Measurements from ENCODE around the gene GK2. TPM values are rescaled to one million over a fixed set of nuclear protein-coding genes. Genes with fewer than 3 reads are reported as not detected.

GK2 gene
- total RNA-seq, 1 experiment from 2014 or later, result not detected

DNA sequence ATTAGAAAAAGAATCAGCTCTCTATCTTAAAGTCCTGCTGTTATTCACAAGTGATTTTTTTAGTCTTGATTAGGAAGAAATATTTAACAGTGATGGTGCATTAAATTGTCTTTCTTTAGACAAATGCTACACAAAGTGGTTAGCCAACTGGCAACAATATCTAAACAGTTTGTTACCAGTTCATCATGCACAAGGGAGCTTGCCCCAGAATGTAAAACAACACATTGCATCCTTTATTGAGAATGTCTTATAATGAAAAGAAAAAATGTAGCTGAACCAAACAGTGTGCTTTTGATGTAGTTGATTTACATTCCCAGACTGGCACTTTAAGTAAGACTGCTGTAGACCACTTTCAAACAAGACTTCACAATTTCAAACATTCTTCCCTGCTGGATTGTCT, 48.0 kb downstream of the GK2 start:
- H3K4me3 ChIP-seq (ENCODE audit: low read depth in 2 of 2, low read length in 2 of 2), result no peak overlapping the region
- intact Hi-C loops (cut with micrococcal nuclease; ENCODE audit: unreplicated experiment) (no loop called here), in situ Hi-C loops (cut with HindIII; ENCODE audit: low pct_unique_long_range_greater_than_20kb, low sequenced_read_pairs) (no loop called here)
- ATAC-seq (no peak), DNase-seq (ENCODE audit: low read depth, low spot score) (no peak)
- no peaks in the 10 kb centered on the region for H3K27me3 ChIP-seq (ENCODE audit: control insufficient read depth, insufficient read depth, low read length)
- TF ChIP-seq TCF7L2 (IDR thresholded peaks at IDR 0.05; ENCODE audit: low read depth, low read length) (no peak), SIN3A (IDR thresholded peaks at IDR 0.05; ENCODE audit: borderline replicate concordance, insufficient read depth, low read depth, low read length) (no peak), POLR2AphosphoS5 (IDR thresholded peaks at IDR 0.05; ENCODE audit: low read depth, low read length) (no peak)
- TF ChIP-seq, protein P1, sequence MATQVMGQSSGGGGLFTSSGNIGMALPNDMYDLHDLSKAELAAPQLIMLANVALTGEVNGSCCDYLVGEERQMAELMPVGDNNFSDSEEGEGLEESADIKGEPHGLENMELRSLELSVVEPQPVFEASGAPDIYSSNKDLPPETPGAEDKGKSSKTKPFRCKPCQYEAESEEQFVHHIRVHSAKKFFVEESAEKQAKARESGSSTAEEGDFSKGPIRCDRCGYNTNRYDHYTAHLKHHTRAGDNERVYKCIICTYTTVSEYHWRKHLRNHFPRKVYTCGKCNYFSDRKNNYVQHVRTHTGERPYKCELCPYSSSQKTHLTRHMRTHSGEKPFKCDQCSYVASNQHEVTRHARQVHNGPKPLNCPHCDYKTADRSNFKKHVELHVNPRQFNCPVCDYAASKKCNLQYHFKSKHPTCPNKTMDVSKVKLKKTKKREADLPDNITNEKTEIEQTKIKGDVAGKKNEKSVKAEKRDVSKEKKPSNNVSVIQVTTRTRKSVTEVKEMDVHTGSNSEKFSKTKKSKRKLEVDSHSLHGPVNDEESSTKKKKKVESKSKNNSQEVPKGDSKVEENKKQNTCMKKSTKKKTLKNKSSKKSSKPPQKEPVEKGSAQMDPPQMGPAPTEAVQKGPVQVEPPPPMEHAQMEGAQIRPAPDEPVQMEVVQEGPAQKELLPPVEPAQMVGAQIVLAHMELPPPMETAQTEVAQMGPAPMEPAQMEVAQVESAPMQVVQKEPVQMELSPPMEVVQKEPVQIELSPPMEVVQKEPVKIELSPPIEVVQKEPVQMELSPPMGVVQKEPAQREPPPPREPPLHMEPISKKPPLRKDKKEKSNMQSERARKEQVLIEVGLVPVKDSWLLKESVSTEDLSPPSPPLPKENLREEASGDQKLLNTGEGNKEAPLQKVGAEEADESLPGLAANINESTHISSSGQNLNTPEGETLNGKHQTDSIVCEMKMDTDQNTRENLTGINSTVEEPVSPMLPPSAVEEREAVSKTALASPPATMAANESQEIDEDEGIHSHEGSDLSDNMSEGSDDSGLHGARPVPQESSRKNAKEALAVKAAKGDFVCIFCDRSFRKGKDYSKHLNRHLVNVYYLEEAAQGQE (IDR thresholded peaks at IDR 0.05; ENCODE audit: insufficient read depth in 1 of 2, low read depth in 2 of 2, low read length in 1 of 2), result no peak
- TF ChIP-seq, protein P2, sequence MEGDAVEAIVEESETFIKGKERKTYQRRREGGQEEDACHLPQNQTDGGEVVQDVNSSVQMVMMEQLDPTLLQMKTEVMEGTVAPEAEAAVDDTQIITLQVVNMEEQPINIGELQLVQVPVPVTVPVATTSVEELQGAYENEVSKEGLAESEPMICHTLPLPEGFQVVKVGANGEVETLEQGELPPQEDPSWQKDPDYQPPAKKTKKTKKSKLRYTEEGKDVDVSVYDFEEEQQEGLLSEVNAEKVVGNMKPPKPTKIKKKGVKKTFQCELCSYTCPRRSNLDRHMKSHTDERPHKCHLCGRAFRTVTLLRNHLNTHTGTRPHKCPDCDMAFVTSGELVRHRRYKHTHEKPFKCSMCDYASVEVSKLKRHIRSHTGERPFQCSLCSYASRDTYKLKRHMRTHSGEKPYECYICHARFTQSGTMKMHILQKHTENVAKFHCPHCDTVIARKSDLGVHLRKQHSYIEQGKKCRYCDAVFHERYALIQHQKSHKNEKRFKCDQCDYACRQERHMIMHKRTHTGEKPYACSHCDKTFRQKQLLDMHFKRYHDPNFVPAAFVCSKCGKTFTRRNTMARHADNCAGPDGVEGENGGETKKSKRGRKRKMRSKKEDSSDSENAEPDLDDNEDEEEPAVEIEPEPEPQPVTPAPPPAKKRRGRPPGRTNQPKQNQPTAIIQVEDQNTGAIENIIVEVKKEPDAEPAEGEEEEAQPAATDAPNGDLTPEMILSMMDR (IDR thresholded peaks at IDR 0.05), result no peak
- ChIA-PET POLR2A (no interaction called here), CTCF (no interaction called here)
- no peaks in the 10 kb centered on the region for H3K4me1 ChIP-seq (ENCODE audit: control insufficient read depth, insufficient read depth, low read length)
- no peak overlapping the region for H3K27ac ChIP-seq (ENCODE audit: low read length)
- no peaks in the 10 kb centered on the region for H3K9me3 ChIP-seq (ENCODE audit: control insufficient read depth, insufficient read depth, low read depth, low read length)
- H3K36me3 ChIP-seq (ENCODE audit: control insufficient read depth, insufficient read depth, low read length), result no peaks in the 10 kb centered on the region
- no TSS peak for BruUV-seq (replicated peaks)

GRCh38 chr4:79358438-79358837, 49.6 kb downstream of the GK2 start:
- DNase-seq (ENCODE audit: low read depth, low spot score) (no peak), ATAC-seq (no peak)
- ChIA-PET CTCF (no interaction called here), POLR2A (no interaction called here)
- Histone ChIP-seq H3K27me3 (ENCODE audit: control insufficient read depth, insufficient read depth, low read length) (no peaks in the 10 kb centered on the region), H3K36me3 (ENCODE audit: control insufficient read depth, insufficient read depth, low read length) (no peaks in the 10 kb centered on the region), H3K9me3 (ENCODE audit: control insufficient read depth, insufficient read depth, low read depth, low read length) (no peaks in the 10 kb centered on the region), H3K27ac (ENCODE audit: low read length) (no peak overlapping the region), H3K4me3 (ENCODE audit: low read depth in 2 of 2, low read length in 2 of 2) (no peak overlapping the region), H3K4me1 (ENCODE audit: control insufficient read depth, insufficient read depth, low read length) (no peaks in the 10 kb centered on the region)
- in situ Hi-C loops (cut with HindIII; ENCODE audit: low pct_unique_long_range_greater_than_20kb, low sequenced_read_pairs), result no loop called here
- TF ChIP-seq SIN3A (IDR thresholded peaks at IDR 0.05; ENCODE audit: borderline replicate concordance, insufficient read depth, low read depth, low read length) (no peak), POLR2AphosphoS5 (IDR thresholded peaks at IDR 0.05; ENCODE audit: low read depth, low read length) (no peak), TCF7L2 (IDR thresholded peaks at IDR 0.05; ENCODE audit: low read depth, low read length) (no peak)
- TF ChIP-seq, protein P1 (IDR thresholded peaks at IDR 0.05; ENCODE audit: insufficient read depth in 1 of 2, low read depth in 2 of 2, low read length in 1 of 2), result no peak
- TF ChIP-seq, protein P2 (IDR thresholded peaks at IDR 0.05), result no peak
- BruUV-seq (replicated peaks), result no TSS peak
- intact Hi-C loops (cut with micrococcal nuclease; ENCODE audit: unreplicated experiment), result no loop called here
